Measurements from ENCODE around the gene TPMT.

DNA sequence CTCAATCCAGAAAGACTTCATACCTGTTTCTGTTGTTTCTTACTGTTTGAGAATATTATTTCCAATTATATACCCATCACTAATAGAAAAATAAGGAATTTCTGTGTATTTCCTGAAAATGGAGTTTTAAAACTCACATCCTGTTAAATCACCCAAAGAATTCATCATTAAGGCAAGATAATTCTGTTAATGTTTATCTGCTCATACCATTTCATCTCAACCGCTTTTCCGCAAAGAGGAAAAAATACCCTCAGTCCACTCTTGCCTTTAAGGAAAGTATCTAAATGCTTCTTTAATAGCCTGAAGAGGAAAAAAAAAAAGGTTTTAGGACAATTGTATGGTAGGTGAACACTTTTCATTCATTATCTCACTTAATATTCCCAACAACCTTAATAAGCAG is 7.3 kb downstream of the TPMT start:
- TF ChIP-seq, protein P1, sequence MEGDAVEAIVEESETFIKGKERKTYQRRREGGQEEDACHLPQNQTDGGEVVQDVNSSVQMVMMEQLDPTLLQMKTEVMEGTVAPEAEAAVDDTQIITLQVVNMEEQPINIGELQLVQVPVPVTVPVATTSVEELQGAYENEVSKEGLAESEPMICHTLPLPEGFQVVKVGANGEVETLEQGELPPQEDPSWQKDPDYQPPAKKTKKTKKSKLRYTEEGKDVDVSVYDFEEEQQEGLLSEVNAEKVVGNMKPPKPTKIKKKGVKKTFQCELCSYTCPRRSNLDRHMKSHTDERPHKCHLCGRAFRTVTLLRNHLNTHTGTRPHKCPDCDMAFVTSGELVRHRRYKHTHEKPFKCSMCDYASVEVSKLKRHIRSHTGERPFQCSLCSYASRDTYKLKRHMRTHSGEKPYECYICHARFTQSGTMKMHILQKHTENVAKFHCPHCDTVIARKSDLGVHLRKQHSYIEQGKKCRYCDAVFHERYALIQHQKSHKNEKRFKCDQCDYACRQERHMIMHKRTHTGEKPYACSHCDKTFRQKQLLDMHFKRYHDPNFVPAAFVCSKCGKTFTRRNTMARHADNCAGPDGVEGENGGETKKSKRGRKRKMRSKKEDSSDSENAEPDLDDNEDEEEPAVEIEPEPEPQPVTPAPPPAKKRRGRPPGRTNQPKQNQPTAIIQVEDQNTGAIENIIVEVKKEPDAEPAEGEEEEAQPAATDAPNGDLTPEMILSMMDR (IDR thresholded peaks at IDR 0.05) = no peak
- TF ChIP-seq POLR2AphosphoS5 (IDR thresholded peaks at IDR 0.05) = no peak

Data from esophagus muscularis mucosa (tissue), 3 donors.